Muscle of arm (tissue), 12 donors: ENCODE results near the gene DEDD2. TPM values are rescaled to one million over a fixed set of nuclear protein-coding genes. Genes with fewer than 3 reads are reported as not detected.

ENCODE experiments used
- DNase-seq: peaks from one replicate; pipeline ENCODE4 v3.0.0-alpha.2; 2013
- polyA plus RNA-seq, 12 donors: library from polyadenylated mRNA; unstranded; fragments of 120-200 nt; gene quantifications; one replicate each; pipeline ENCODE4 v1.2.1, GENCODE V29; 2013; ENCODE audit not compliant: insufficient read length in 12 of 12

DEDD2 gene
- polyA plus RNA-seq, 12 donors: 9.9 to 17.4 (median 12.0) TPM; not detected in 2

DNA sequence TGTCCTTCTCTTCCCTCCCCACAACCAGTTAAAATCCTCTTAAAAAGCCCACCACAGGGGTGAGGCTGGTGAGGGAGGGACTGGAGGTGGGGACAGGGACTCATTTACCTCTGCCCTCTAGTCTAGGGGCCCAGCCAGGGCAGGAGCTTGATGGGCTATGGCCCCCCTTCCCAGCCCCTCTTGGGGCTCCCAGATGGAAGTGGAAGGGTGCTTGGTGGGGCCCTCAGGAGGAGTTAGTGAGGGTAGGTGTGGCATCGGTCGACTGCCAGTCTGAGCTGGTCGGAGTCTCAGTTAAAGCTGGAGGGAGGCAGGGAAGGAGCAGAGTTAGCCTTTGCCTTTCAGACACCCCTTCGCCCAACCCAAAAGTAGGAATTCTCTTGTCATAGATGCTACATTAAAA lies 13.1 kb upstream of the DEDD2 start:
- no peak for DNase-seq

DNA sequence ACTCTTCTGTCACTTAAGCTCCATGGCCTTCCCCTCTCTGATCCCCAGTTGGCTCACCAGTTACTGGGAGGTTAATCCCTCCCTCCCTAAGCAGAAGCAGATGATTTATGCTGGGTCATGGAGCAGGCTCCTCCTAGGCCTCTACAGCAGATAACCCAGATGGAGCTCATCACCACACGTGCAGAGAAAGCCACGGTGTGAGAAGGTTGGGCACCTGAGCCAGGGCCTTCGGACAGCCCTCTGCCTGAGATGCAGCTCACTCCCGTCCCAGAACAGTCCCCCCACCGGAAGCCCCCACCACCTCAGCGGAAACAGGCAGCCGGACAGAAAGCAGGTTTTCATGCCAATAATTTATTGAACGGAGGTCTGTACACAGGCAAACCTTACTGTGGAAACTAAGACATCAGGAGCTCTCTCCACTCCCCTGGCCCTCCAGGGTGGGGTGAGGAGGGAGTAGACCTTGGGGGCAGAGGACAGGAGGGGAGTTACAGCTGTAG lies 12.4 kb upstream of the DEDD2 start:
- DNase-seq: no peak

DNA sequence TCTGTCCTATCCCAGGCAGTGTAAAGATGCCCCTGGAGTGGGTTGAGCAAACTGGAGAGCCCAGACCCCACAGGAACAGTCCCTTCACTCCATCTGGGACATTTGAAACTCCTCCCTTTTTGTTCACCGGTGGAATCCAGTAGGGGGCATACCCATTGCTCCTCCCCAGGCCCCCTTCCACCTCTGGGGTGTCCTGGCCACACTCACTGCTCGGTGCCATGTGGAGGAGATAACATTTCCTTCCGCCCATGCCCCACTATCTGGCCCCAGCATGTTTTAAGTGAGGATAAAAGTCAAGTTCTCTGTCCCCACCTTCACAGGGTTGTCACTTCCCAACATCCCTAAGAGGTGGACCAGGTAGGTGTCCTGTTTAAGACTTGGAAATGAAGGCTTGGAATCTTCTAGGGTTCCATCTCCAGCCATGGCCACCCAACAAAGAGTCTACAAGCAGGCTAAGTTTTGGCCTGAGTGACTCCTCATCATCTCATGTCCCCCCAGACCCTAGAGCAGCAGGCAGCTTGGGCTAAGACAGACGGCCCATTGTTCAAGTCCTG lies 11.9 kb upstream of the DEDD2 start:
- DNase-seq: no peak

DNA sequence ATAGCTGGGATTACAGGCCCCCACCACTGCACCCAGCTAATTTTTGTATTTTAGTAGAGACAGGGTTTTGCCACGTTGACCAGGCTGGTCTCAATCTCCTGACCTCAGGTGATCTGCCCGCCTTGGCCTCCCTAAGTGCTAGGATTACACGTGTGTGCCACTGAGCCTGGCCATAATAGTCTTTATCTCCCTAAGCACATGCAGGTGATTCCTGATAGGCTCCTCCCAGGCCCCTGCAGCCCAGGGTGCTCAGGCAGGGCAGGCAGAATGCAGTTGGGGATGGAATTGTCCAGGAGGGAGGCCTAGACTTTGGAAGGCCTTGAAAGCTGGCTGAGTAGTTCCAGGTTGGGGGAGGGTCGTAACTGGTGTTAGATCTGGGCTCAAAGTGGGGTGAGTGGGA lies 11.2 kb upstream of the DEDD2 start:
- DNase-seq: no peak

DNA sequence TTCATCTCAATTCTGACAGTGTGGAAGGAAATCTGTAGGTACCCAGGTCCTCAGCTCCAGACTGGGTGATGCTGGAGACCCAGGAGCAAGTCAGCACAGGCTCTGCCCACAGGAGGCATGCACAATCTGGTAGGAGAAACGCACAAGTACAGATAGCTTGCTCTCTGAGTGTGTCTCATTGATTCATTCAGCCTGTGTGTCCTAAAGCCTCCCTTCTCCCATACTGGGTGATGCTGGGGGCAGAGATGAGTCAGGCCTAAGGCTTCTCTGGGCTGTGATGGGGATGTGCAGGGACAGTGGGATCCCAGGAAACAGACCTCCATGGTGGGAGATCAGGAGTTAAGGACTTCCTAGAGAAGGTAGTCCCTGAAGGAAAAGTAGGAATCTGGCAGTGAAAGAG lies 9.4 kb upstream of the DEDD2 start:
- DNase-seq: no peak

DNA sequence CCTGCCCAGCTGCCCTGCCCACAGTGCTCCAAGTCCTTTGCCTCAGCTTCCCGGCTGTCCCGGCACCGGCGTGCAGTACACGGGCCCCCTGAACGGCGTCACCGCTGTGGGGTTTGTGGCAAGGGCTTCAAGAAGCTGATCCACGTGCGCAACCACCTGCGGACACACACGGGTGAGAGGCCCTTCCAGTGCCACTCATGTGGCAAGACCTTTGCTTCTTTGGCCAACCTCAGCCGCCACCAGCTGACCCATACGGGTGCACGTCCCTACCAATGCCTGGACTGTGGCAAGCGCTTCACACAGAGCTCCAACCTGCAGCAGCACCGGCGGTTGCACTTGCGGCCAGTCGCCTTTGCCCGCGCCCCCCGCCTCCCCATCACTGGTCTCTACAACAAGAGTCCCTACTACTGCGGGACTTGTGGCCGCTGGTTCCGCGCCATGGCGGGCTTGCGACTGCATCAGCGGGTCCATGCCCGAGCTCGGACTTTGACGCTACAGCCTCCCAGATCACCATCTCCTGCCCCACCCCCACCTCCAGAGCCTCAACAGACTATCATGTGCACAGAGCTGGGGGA lies 8.3 kb upstream of the DEDD2 start:
- no peak for DNase-seq

DNA sequence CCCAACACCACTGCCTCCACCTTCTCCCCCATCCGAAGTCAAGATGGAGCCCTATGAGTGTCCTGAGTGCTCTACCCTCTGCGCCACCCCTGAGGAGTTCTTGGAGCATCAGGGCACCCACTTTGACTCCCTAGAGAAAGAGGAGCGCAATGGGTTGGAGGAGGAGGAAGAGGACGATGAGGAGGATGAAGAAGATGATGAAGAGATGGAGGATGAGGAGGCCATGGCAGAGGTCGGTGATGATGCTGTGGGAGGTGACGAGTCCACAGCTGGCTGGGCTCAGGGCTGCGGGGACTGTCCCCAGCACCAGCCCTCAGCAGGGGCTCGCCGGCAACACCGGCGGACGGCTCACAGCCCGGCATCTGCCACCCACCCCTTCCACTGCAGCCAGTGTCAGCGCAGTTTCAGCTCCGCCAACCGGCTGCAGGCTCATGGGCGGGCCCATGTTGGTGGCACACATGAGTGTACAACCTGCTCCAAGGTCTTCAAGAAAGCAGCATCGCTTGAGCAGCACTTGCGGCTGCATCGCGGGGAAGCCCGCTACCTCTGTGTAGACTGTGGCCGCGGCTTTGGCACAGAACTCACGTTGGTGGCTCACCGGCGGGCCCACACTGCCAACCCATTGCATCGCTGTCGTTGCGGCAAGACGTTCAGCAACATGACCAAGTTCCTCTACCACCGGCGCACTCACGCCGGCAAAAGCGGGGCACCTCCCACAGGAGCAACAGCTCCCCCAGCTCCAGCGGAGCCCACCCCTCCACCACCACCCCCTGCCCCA lies 7.7 kb upstream of the DEDD2 start:
- no peak for DNase-seq

DNA sequence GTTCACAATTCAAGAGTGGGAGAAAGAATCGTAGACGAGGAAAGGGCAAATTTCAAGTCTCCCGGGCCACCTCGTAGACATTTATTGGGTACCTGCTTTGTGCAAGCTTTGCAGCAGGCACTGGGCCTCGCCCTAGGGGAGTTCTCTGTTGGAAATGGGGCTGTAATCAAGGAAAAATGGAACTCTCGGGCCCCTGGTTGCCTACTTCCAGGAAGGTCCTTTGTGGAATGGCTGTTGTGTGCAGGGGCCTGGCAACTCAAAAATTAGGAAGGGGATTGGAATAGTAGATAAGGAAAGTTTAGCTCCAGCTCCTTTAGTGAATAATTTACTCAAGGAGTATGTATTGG lies 3.2 kb upstream of the DEDD2 start:
- no peak for DNase-seq

DNA sequence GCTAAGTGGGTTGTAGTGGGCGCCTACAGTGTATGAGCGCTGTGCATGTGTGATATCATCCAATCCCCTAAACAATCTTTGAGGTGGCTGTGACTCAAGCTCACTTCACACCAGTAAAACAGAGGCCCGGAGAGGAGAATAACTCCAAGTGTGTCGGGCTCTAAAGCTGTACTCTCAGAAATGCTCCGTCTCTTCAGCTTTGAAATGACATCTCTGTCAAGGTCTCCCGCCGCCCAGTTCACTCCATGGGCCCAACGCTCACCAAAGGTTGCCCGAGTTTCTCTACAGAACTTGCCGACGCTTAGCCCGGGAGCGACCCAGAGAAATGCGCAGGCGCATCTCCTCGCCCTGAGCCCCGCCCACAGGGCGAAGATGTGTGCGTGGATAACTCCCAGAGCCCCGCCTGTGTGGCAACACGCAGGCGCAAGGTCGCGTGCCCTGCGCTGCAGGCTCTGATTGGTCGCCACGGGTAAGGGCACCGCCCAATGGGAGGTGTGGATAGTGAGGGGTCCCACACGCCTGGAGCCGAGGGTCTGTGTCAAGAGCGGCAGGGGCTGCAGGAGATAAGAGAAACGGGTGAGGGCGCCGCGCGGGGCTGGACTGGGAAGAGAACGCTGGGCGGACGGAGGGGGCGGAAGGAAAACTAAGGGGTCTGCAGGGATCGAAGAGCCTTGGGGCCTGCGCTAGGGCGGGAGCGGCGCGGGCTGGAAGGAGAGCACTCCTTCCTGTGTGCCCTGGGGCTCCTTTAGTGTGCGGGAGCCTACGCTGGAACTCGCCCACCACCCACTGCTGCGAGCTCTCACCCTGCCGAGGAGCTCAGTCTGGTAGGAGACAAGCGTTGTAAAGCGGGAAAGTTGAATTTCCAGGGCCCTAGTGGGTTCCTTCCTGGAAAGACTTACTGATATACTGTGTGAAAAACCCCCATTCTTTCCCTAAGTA lies 2.6 kb upstream of the DEDD2 start, which contains the start of gene ZNF526:
ZNF526 (plus strand) TSS at position 501 of the 939 bp plus-strand sequence. CDS start 4,092 bp downstream, outside the sequence.
- DNase-seq: peak; percentile 98

DNA sequence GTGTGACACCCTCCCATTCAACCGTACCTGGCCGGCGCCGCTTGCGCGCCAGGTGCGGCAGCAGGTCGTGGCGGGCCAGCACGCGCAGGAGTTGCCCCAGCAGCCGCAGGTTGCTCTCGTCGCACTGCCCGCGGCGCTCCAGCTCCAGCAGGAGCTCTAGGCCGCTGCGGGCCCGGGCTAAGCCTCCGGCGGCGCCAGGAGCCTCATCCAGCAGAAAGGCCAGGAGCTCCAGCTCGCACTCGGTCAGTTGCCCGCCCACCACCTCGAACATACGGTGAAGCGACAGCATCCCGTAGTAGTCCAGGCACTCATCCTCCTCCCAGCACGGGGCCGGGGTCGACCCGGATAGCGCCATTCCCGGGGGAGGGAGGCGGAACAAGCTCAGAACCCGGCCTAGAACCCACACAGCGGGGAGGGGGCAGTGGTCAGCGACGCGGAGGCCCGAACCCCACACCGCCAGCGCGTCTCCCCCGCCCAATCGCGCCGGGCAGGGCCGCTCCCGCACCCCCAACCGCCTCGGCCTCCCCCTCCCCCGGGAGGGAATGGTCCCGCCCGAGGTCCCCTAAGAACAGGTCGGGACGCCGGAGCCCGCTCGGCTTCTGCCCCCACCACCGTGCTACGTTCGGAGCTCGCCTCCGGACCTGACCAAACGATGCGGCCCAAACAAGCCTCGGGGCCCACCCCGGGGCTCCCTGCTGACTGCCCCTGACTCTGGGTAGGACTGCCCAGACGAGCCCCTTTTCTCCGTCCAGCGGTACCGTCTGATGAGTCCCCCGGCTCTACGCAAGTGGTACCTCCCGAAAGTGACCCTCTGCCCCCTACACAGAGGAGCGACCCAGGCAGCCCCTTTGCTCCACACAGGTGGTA lies 591 bp downstream of the DEDD2 start:
- peak; percentile 25 for DNase-seq

DNA sequence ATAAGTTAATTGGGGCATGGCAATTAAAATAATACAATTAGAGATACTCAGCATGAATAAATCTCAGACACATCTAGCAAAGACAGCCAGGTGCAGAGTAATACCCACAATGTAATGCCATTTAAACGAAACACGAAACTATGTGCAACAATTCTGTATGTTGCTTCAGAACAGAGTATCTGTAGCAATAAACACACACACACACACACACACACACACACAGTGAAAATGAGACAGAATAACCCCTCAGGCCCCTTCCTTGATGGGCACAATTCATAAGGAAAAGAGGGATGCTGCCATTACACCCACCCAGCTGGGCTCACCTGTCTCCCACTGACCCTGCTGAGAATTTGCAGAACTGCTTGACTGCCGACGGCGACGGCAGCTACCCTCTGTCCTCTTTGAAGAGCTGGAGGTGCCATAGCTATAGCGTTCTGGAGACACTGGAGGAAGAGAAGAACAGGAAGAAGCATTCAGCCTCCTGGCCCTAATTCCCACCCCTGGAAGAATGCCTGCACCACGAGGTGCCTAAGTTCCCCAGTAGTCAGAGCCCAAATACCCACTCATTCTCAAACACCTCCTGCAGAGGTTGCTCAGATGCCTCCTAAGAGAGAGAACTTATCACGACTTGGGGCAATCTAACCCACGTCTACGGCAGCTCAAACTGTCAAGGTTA lies 2.5 kb downstream of the DEDD2 start:
- DNase-seq: no peak

DNA sequence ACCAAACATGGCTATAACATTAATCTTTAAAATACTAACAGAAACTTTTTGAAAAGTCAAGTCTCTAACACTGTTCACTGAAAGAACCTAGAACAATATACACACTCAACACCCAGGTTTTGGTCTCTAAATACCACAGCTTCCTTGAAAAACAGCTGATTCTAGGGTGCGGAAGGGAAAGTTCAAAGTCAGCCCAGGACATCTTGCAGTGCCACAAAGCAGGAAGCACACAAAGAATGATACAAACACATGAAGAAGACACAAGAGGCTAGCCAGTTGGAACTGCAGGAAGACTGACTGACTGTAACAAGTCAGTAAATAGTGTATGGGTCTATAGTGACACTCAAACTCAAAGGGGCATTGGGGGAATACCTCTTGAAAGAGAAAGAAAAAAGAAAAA lies 4.6 kb downstream of the DEDD2 start:
- no peak for DNase-seq

DNA sequence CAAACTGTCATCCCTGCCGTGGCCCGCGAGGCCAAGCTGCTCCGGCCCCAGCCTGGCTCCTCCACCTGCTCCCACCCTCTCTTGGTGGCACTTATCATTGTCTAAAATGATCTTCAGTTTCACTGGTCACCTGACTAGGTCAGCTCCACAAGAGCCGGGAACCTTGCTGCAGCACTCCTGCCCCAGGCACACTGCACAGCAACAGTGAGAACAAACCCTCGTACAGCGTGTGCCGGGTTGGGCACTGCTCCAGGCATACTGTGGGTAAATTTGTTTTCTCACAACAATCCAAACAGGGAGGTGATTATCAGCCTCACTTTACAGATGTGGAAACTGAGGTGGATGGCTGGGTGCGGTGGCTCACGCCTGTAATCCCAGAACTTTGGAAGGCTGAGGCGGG lies 8.9 kb downstream of the DEDD2 start:
- no peak for DNase-seq

DNA sequence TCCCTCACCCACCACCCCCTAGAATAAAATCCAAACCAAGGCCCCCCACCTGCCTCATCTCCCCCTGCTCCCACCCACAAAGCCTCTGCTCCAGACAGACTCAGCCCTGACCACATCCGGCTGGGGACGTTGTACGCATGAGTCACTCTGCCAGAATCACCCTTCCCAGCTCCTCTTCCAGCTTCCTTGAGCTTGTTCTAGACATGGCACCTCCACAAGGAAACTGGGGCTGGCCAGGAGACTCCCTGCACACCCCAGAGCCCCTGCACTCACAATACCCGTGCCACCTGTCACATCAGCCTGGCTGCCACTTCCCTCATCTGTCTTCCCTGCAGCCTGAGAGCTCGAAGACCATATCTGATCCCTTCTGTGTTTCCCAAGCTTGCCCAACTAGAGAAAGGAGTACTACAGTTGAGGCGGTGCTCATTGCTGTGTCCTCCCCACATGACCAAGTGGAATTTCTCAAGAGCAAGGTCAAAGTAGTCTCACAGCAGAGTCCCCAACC lies 9.7 kb downstream of the DEDD2 start:
- DNase-seq: no peak

DNA sequence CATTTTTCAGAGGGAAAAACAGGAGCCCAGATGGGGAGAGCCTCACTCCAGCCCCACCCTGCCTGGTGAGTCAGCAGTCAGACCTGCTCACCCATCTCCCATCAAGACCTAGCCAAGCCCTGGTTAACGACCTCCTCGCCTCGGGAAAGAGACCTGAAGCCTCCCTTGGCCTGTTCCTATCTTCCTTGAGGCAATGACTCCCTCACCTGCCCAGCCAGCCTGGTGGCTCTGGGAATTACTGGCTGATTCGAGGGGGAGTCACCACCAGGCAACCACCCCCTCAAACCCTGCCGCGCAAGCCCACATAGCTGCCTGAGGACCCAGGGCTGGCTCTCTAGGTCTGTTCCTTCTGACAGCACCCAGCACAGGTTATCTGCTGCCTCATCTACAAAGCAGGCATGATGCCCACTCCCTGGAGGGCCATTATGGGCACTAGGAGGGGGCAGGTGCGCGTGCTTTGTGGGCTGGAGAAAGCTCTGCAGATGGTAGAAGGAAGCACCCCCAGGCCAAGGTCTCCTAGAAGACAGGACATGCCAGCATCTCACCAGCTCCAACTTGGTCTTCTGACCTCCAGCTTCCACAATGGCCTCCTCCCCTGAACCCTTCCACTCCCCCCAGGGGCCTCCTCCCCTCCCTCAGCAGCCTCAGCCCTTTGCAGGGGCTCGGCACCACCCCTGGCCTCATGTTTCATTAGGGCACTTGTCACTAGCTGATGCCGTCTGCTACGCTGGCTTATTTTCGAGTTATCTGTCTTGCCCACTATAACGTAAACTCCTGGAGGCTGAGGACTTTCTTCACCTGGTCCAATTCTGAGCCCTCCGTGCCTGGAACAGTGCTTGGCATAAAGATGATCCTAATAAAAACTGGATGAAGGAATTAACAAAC lies 10.4 kb downstream of the DEDD2 start:
- DNase-seq: no peak

DNA sequence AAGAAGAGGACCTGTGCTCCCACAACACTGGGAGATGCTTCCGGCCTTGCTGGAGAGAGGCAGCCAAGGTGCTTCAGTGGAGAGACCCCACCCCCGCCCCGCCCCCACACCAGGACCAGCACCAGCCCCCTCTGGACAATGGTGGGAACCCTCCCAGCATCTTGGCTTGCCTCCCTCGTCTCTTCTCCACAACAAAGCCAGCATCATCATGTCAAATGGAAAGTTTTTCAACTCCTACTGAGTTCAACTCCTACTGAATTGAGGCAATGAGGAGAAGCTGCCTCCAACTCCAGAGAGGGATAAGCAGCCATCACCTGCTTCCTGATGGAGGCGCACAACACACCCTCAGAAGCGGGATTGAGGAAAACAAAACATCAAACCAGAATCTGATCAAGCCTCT lies 12.8 kb downstream of the DEDD2 start:
- no peak for DNase-seq

DNA sequence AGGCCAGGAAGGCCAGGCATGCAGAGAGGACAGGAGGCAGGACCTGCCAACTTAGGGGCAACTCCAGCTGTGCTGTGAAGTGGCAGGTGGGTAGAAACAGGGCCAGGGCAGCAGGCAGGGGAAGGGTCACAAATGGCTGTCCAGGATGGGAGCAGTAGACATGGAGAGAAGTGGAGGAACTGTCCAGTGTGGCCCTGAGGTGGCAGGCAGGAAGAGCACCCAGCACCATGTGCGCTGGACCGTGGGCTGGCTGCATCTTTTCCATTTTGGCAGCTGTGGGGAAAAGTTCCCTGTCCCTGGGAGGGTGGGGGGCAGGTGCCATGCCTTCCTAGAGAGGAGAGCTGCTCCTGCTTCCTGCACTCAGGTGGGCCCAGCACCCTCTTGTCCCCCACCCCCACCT lies 13.8 kb downstream of the DEDD2 start:
- no peak for DNase-seq

DNA sequence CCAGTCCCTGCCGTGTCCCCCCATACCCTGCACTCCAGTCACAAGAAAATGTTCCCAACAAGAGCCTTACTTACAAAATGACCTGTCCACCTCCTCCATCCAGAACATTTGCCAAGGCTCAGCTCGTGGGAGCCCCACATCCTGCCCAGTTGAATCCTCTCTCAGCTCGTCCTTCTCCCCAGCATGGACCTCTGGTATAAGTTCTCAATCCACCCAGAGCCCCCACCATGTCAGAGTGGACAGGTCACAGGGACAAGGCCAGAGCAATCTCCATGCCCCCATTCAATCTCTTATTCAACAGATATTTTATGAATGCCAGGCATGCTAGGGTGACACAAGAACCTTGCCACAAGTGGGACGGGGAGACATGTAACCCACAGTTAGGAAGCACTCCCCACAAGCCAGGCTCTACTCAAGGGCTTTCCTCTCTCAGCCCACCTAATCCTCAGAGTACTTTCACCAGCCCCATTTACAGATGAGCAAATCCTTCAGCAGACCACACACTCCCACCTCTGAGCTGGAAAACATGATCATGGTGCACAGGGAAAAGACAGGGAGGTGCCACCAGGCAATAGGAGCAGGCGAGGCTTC lies 15.1 kb downstream of the DEDD2 start:
- no peak for DNase-seq
